ENCODE results near the gene PALS1.

- TF ChIP-seq CTCF (IDR thresholded peaks at IDR 0.05; ENCODE audit: insufficient read depth, low read length) (no peak), REST (IDR thresholded peaks at IDR 0.05; ENCODE audit: insufficient replicate concordance, low read depth) (no peak), POLR2AphosphoS5 (IDR thresholded peaks at IDR 0.05; ENCODE audit: low read depth) (no peak)
Observed at GRCh38 chr14:67218126-67218525, 23.1 kb upstream of the PALS1 start.
